OCI-LY7 (cell line): ENCODE results near the gene ALK. TPM values are rescaled to one million over a fixed set of nuclear protein-coding genes. Genes with fewer than 3 reads are reported as not detected.

Experiments
- BruUV-seq: library from RNA; stranded (reverse); fragments of 400-500 nt; replicated peaks from 2 replicates; lab custom pipeline; 2021; lab: Mats Ljungman, UMichigan
- CTCF ChIA-PET: fragments of 300-600 bp; sonication (Branson Sonifier 250); formaldehyde crosslinking; loops from one replicate; lab custom pipeline; 2022; ENCODE audit warnings: antibody characterized with exemption; ENCODE audit not compliant: unreplicated experiment; lab: Charles Lee
- POLR2A ChIA-PET: fragments of 300-600 bp; sonication (Branson Sonifier 250); formaldehyde crosslinking; loops from one replicate; lab custom pipeline; 2022; ENCODE audit warnings: antibody characterized with exemption; lab: Charles Lee
- DNase-seq: peaks from one replicate; pipeline ENCODE4 v3.0.0-alpha.2; 2015; ENCODE audit warnings: low spot score
- H2AFZ ChIP-seq: fragments of 200-600 bp; sonication (generic), shearing (Covaris generic); 2 replicates; pipeline ENCODE4 v1.6.1; 2014; ENCODE audit warnings: mild to moderate bottlenecking, antibody characterized with exemption, low read length, moderate library complexity
- H3K27ac ChIP-seq: fragments of 200-600 bp; sonication (generic); 2 replicates; pipeline ENCODE4 v1.5.1; 2014; ENCODE audit warnings: mixed run types, low read depth, mild to moderate bottlenecking, moderate library complexity, low read length, inconsistent platforms; ENCODE audit not compliant: poor library complexity, severe bottlenecking
- H3K36me3 ChIP-seq: fragments of 200-600 bp; sonication (generic); 2 replicates; pipeline ENCODE4 v1.6.1; 2014; ENCODE audit warnings: mild to moderate bottlenecking, antibody characterized with exemption, low read length, moderate library complexity, mixed read lengths; ENCODE audit not compliant: insufficient read depth
- H3K4me1 ChIP-seq: fragments of 200-600 bp; sonication (generic); 2 replicates; pipeline ENCODE4 v1.5.1; 2014; ENCODE audit warnings: mild to moderate bottlenecking, low read length; ENCODE audit not compliant: insufficient read depth, poor library complexity, severe bottlenecking
- H3K4me2 ChIP-seq: fragments of 200-600 bp; sonication (generic); 2 replicates; pipeline ENCODE4 v1.6.1; 2014; ENCODE audit warnings: mild to moderate bottlenecking, low read length
- H3K4me3 ChIP-seq: fragments of 200-600 bp; sonication (generic); 2 replicates; pipeline ENCODE4 v1.5.1; 2014; ENCODE audit warnings: mild to moderate bottlenecking, low read depth, low read length; ENCODE audit not compliant: poor library complexity, severe bottlenecking
- H3K79me2 ChIP-seq: fragments of 200-600 bp; sonication (generic); 2 replicates; pipeline ENCODE4 v1.6.1; 2016; ENCODE audit warnings: low read depth, mild to moderate bottlenecking, low read length, moderate library complexity, mixed read lengths; ENCODE audit not compliant: insufficient read depth
- H3K9me2 ChIP-seq: fragments of 200-600 bp; sonication (generic); 2 replicates; pipeline ENCODE4 v1.6.1; 2016; ENCODE audit warnings: mild to moderate bottlenecking, low read length, mixed read lengths; ENCODE audit not compliant: insufficient read depth
- H3K9me3 ChIP-seq: fragments of 200-600 bp; sonication (generic); 2 replicates; pipeline ENCODE4 v1.6.1; 2014; ENCODE audit warnings: mild to moderate bottlenecking, mixed run types, low read length, mixed read lengths
- H4K20me1 ChIP-seq: fragments of 200-600 bp; sonication (generic); 2 replicates; pipeline ENCODE4 v1.6.1; 2014; ENCODE audit warnings: mild to moderate bottlenecking, antibody characterized with exemption, low read length, moderate library complexity, mixed read lengths; ENCODE audit not compliant: insufficient read depth
- EZH2phosphoT487 ChIP-seq: fragments of 200-600 bp; sonication (generic); IDR thresholded peaks from 2 replicates; pipeline ENCODE4 v1.6.1; 2018; ENCODE audit warnings: low read depth, borderline replicate concordance, mild to moderate bottlenecking, mixed run types, antibody characterized with exemption, low read length, moderate library complexity, mixed read lengths
- intact Hi-C: fragments of 100-400 bp; cut with micrococcal nuclease; formaldehyde crosslinking; loops from one replicate; pipeline ENCODE4 v1.10.0; 2022; ENCODE audit not compliant: unreplicated experiment
- total RNA-seq, 2 experiments: library from RNA; depleted of rRNA in 1 of 2; stranded (reverse); fragments of >200 nt in 1 of 2; shearing (Covaris generic) in 1 of 2; gene quantifications; 2 replicates each; pipeline ENCODE4 v1.2.3, GENCODE V29; 2014 to 2022
- TF ChIP-seq, protein P1 (sequence below): fragments of 200-600 bp; sonication (generic); conservative IDR thresholded peaks from 2 replicates; pipeline ENCODE4 v1.5.1; 2014; ENCODE audit warnings: mild to moderate bottlenecking, antibody characterized with exemption, low read length, moderate library complexity, mixed read lengths

Gene ALK
- total RNA-seq, 2 experiments from 2014 or later = 0.09 TPM; not detected in 1

GRCh38 chr2:29361231-29361630, 560.2 kb downstream of the ALK start:
- Histone ChIP-seq H3K4me3 (no peak overlapping the region), H3K9me2 (no peaks in the 10 kb centered on the region), H3K9me3 (no peaks in the 10 kb centered on the region), H2AFZ (no peak overlapping the region), H3K27ac (no peak overlapping the region), H3K4me2 (no peak overlapping the region), H4K20me1 (no peaks in the 10 kb centered on the region), H3K36me3 (no peaks in the 10 kb centered on the region), H3K79me2 (no peaks in the 10 kb centered on the region), H3K4me1 (no peaks in the 10 kb centered on the region)
- no peak for DNase-seq
- BruUV-seq = no TSS peak
- ChIA-PET POLR2A (no interaction called here), CTCF (no interaction called here)
- no peak for TF ChIP-seq EZH2phosphoT487
- TF ChIP-seq, protein P1, sequence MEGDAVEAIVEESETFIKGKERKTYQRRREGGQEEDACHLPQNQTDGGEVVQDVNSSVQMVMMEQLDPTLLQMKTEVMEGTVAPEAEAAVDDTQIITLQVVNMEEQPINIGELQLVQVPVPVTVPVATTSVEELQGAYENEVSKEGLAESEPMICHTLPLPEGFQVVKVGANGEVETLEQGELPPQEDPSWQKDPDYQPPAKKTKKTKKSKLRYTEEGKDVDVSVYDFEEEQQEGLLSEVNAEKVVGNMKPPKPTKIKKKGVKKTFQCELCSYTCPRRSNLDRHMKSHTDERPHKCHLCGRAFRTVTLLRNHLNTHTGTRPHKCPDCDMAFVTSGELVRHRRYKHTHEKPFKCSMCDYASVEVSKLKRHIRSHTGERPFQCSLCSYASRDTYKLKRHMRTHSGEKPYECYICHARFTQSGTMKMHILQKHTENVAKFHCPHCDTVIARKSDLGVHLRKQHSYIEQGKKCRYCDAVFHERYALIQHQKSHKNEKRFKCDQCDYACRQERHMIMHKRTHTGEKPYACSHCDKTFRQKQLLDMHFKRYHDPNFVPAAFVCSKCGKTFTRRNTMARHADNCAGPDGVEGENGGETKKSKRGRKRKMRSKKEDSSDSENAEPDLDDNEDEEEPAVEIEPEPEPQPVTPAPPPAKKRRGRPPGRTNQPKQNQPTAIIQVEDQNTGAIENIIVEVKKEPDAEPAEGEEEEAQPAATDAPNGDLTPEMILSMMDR = no peak
- intact Hi-C loops = no loop called here

DNA sequence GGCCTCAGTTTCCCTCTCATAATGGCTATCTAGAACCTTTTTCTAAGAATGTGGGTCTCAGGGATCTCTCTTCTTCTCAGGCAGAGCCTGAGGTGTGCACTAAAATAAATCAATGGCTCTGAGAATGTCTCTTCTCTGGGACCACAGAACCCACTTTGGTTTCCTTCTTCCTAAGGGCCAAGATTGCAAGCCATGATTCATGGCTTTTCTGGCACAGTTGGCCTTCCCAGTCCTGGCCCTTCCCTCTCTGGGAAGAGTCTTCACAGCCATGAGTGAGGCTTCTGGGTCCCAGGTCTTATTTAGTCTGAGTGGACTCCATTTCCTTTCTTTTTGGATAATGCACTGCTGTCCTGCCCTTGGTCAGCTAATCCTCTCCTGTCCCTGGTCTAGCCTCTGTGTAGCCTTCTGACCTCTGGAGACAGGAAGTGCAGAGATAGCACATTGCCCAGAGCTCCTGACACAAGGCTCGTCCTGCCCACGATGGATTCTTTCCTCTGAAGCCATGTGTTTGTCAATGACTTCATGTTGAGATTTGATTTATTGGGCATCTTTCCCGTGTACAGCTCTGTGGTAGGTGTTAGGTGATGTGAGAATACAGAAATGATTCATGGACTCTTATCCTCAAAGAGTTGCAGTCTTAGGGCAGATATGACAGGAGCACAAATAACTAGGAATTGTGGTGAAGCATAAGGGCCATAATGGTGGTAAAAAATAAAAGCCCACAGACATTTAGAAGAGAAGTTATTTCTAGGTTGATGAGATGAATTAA, 561.2 kb downstream of the ALK start:
- TF ChIP-seq, protein P1 = no peak
- TF ChIP-seq EZH2phosphoT487 = no peak
- BruUV-seq = no TSS peak
- Histone ChIP-seq H2AFZ (no peak overlapping the region), H3K4me1 (no peaks in the 10 kb centered on the region), H3K36me3 (no peaks in the 10 kb centered on the region), H3K9me2 (no peaks in the 10 kb centered on the region), H3K27ac (no peak overlapping the region), H3K4me3 (no peak overlapping the region), H3K9me3 (no peaks in the 10 kb centered on the region), H4K20me1 (no peaks in the 10 kb centered on the region), H3K79me2 (no peaks in the 10 kb centered on the region), H3K4me2 (no peak overlapping the region)
- intact Hi-C loops = no loop called here
- ChIA-PET CTCF (no interaction called here), POLR2A (no interaction called here)
- DNase-seq = no peak

DNA sequence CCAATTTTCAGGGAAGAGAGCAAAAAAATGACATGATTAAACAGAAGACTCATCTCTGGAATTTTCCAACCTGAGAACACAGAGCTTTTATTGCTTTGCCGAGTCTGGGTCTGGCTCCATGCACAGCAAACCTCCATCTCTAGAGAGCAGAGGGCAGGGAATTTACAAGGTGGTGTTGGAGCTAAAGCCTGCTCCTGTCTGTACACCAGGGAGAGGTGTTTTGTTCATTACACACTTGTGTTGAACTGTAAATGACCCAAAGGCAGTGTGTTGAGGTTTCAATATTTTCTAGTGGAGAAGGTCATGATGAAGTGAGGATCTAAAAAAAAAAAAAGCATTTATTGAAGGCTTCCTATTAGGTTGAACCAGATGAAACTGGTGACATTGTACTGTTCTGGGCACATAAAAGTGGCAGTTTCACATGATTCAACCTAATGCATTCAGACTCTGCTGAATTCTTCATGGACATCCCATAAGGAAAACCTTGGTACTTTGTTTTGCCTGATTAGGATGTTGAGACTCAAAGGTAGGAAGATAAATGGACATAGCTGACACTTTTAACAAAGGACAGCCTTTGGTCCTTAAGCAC, 567.9 kb downstream of the ALK start:
- no TSS peak for BruUV-seq
- CTCF ChIA-PET = interaction anchor here (0.6 kb wide), 1 partner anchor 260 kb away, joined by 3 read pairs; no protein-coding TSS in a partner anchor
- no peak for TF ChIP-seq EZH2phosphoT487
- TF ChIP-seq, protein P1 = no peak

More for the DNA sequence above, 567.9 kb downstream of the ALK start:
- H3K4me1 ChIP-seq = no peaks in the 10 kb centered on the region
- no peaks in the 10 kb centered on the region for H3K9me3 ChIP-seq
- H3K79me2 ChIP-seq = no peaks in the 10 kb centered on the region
- DNase-seq = no peak
- H2AFZ ChIP-seq = no peak overlapping the region
- H3K4me2 ChIP-seq = no peak overlapping the region
- H4K20me1 ChIP-seq = no peaks in the 10 kb centered on the region
- H3K9me2 ChIP-seq = no peaks in the 10 kb centered on the region
- H3K27ac ChIP-seq = no peak overlapping the region
- POLR2A ChIA-PET = no interaction called here
- H3K36me3 ChIP-seq = no peaks in the 10 kb centered on the region
- intact Hi-C loops = no loop called here
- no peak overlapping the region for H3K4me3 ChIP-seq
